Smooth muscle cell (in vitro differentiated cells): ENCODE data around the gene NDOR1. TPM values are rescaled to one million over a fixed set of nuclear protein-coding genes. Genes with fewer than 3 reads are reported as not detected.
A peak's percentile ranks its signal among the peaks of the same experiment; 100 is the strongest.

Source experiments
- DNase-seq: peaks from one replicate; lab custom pipeline; 2025; ENCODE audit not compliant: unreplicated experiment; lab: John Stamatoyannopoulos, UW
- H2AFZ ChIP-seq: fragments of 200-600 bp; sonication (generic); 2 replicates; pipeline ENCODE4 v1.6.0; 2016; ENCODE audit warnings: antibody characterized with exemption, low read depth, mild to moderate bottlenecking
- H3F3A ChIP-seq: fragments of 200-600 bp; sonication (generic); 2 replicates; pipeline ENCODE4 v1.6.0; 2017; ENCODE audit warnings: antibody characterized with exemption, low read depth
- H3K27ac ChIP-seq: fragments of 200-600 bp; sonication (generic); 2 replicates; pipeline ENCODE4 v1.5.1; 2016; ENCODE audit warnings: low read depth, mild to moderate bottlenecking
- H3K27me3 ChIP-seq: fragments of 200-600 bp; sonication (generic); 2 replicates; pipeline ENCODE4 v1.6.1; 2016; ENCODE audit warnings: low read depth, mild to moderate bottlenecking
- H3K36me3 ChIP-seq: fragments of 200-600 bp; sonication (generic); 2 replicates; pipeline ENCODE4 v1.5.1; 2016; ENCODE audit warnings: low read depth
- H3K4me1 ChIP-seq: fragments of 200-600 bp; sonication (generic); 2 replicates; pipeline ENCODE4 v1.5.1; 2016; ENCODE audit warnings: low read depth
- H3K4me2 ChIP-seq: fragments of 200-600 bp; sonication (generic); 2 replicates; pipeline ENCODE4 v1.6.0; 2016; ENCODE audit warnings: mild to moderate bottlenecking
- H3K4me3 ChIP-seq: fragments of 200-600 bp; sonication (generic); 2 replicates; pipeline ENCODE4 v1.5.1; 2016; ENCODE audit warnings: mild to moderate bottlenecking
- H3K79me2 ChIP-seq: fragments of 200-600 bp; sonication (generic); 2 replicates; pipeline ENCODE4 v1.6.0; 2016; ENCODE audit warnings: low read depth, mild to moderate bottlenecking
- H3K9ac ChIP-seq: fragments of 200-600 bp; sonication (generic); 2 replicates; pipeline ENCODE4 v1.6.0; 2016; ENCODE audit warnings: low read depth
- H3K9me3 ChIP-seq: fragments of 200-600 bp; sonication (generic); replicated peaks from 2 replicates; pipeline ENCODE4 v1.5.1; 2016; ENCODE audit warnings: low read depth
- H4K20me1 ChIP-seq: fragments of 200-600 bp; sonication (generic); 2 replicates; pipeline ENCODE4 v1.6.0; 2016; ENCODE audit warnings: low read depth
- CTCF ChIP-seq: fragments of 200-600 bp; sonication (generic); IDR thresholded peaks from 2 replicates; pipeline ENCODE4 v1.5.1; 2017; ENCODE audit warnings: borderline replicate concordance, mild to moderate bottlenecking, antibody characterized with exemption; ENCODE audit not compliant: insufficient read depth, poor library complexity, severe bottlenecking
- WGBS: methylation state at CpG from one replicate; pipeline ENCODE4 v1.1.7; 2016; ENCODE audit warnings: low lambda C conversion rate; 5-methylcytosine and 5-hydroxymethylcytosine counted together
- polyA plus RNA-seq: library from polyadenylated mRNA; unstranded; fragments of >200 nt; fragmentation: Nextera tagmentation; extraction: Ambion mirVana; gene quantifications from 2 replicates; pipeline ENCODE4 v1.2.1, GENCODE V29; 2016
- total RNA-seq: library from RNA; depleted of rRNA; stranded (reverse); fragments of >200 nt; gene quantifications from 2 replicates; pipeline ENCODE4 v1.2.3, GENCODE V29; 2014

NDOR1 gene
- total and polyA plus RNA-seq, 2 experiments from 2014 or later, result 6.5 to 7.7 TPM

DNA sequence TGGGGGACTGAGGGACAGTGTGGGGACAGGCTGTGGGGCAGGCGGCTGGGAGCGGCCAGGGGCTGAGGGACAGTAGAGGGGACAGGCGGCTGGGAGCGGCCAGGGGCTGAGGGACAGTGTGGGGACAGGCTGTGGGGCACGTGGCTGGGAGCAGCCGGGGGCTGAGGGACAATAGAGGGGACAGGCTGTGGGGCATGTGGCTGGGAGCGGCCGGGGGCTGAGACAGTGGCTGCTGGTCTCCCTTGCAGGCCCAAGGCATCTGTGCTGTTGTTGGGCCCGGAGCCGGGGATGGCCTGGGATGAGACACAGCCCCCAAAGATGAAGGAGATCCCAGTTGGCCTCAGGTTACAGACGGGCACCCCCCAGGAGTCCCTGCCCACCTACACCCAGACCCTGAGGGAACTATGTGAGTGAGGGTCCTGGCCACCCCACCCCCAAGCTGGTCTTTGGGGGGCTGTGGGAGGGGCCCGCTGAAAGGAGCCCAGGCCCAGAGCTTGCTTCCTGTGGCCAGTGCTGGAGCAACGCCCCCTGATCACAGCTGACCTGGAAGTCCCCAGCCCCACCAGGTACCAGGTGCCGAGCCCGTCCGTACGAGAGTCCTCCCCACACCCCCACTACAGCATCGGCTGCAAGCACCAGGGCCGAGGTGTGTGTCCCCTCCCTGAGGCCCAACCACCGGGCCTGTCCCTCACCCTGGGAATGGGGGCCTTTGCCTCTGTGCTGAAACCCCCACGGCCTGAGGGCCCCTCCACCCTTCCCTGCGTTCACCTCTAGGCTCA is 46.2 kb downstream of the NDOR1 start:
- H3K27me3 ChIP-seq, result no peaks in the 10 kb centered on the region
- no peaks in the 10 kb centered on the region for H3K36me3 ChIP-seq
- peaks cover 18% of the 10 kb centered on the region for H3K4me1 ChIP-seq
- DNase-seq, result no peak
- no peak overlapping the region for H3K4me2 ChIP-seq
- H4K20me1 ChIP-seq, result peaks cover 9% of the 10 kb centered on the region
- no peaks in the 10 kb centered on the region for H3K9me3 ChIP-seq
- 93% methylated on average over 16 of the region's 22 CpGs for WGBS
- H3K27ac ChIP-seq, result no peak overlapping the region
- H3F3A ChIP-seq, result no peaks in the 10 kb centered on the region
- H3K79me2 ChIP-seq, result peaks cover 14% of the 10 kb centered on the region
- no peak overlapping the region for H2AFZ ChIP-seq
- TF ChIP-seq CTCF, result no peak
- H3K9ac ChIP-seq, result no peak overlapping the region
- no peak overlapping the region for H3K4me3 ChIP-seq

- Histone ChIP-seq H3K27me3 (no peaks in the 10 kb centered on the region), H3K79me2 (peaks cover 20% of the 10 kb centered on the region), H3K36me3 (no peaks in the 10 kb centered on the region), H3F3A (no peaks in the 10 kb centered on the region), H2AFZ (no peak overlapping the region), H3K9me3 (no peaks in the 10 kb centered on the region), H3K4me1 (peaks cover 18% of the 10 kb centered on the region), H3K9ac (no peak overlapping the region), H3K4me3 (no peak overlapping the region), H3K4me2 (no peak overlapping the region), H3K27ac (no peak overlapping the region), H4K20me1 (peaks cover 10% of the 10 kb centered on the region)
- WGBS, result 91% methylated on average over 31 of the region's 35 CpGs
- no peak for TF ChIP-seq CTCF
- no peak for DNase-seq
Measured at GRCh38 chr9:137252555-137253506, 47.3 kb downstream of the NDOR1 start.

DNA sequence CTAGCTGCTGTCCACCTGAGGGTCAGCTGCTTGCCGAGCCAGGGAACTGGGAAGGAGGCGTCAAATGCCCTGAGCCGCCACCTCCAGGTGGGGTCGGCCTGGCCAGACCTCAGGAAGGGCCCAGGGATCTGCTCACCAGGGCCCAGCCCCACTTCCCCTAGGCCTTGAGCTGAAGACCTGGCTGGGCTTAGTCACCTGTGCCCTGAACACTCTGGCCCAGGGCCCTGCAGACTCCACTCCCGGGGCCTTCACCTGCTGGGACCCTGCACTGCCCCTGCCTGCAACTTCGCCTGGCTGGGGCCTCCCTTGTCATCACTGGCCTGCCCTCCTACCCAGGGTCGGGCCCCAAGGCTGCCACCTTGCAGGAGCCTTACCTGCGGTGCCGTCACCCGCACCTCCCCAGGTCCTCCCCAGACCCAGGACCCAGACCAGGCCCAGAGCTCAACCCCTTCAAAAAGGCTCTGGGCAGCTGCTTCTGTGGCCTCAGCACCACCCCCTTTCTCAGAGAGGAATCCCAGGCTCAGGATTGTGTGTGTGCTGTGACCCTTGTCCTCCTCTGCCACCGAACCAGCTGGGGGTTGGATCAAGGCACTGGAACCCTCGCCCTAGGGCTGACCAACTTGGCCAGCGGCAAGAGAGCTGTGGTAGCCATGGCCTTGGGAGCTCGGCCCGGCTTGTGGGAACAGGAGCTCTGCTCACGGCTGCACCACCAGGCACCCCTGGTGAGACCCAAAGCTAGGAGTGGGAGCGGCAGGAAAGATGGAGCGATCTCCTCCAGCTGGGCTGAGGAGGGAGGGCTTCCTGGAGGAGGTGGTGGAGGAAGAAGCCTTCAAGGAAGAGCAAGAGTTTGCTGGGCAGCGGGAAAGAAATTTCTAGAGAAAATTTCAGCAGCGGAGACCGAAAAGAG is 48.5 kb downstream of the NDOR1 start:
- Histone ChIP-seq H3K4me2 (peak overlapping the region; percentile 99), H3K27me3 (no peaks in the 10 kb centered on the region), H3K4me3 (peak overlapping the region; percentile 97), H3K4me1 (peaks cover 18% of the 10 kb centered on the region), H2AFZ (peak overlapping the region; percentile 99), H3F3A (no peaks in the 10 kb centered on the region), H3K36me3 (no peaks in the 10 kb centered on the region), H4K20me1 (peaks cover 10% of the 10 kb centered on the region), H3K9ac (peak overlapping the region; percentile 65), H3K27ac (no peak overlapping the region), H3K79me2 (peaks cover 20% of the 10 kb centered on the region), H3K9me3 (no peaks in the 10 kb centered on the region)
- DNase-seq, result no peak
- 61% methylated on average over 21 of the region's 21 CpGs for WGBS
- no peak for TF ChIP-seq CTCF
